Measurements from ENCODE around the gene GON4L.
"Not testable (repeated sequence)": the region's sequence is repeated elsewhere in the genome, so short reads cannot be mapped to it uniquely, and the experiment has no call there.

The GON4L gene

DNA sequence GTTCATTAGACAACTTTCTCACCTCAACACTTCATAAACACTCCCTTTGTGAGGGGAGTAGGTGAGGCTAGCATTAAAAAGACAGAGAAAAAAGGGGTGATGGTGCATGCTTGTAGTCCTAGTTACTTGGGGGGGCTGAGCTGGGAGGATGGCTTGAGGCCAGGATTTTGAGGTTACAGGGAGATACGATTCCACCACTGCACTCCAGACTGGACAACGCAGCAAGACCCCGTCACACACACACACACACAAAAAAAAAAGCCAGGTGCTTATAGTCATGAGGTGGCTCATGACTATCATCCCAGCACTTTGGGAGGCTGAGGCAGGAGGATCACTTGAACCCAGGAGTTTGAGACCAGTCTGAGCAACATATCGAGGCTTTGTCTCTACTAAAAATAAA is 29.6 kb downstream of the GON4L start:
- DNase-seq = no peak

DNA sequence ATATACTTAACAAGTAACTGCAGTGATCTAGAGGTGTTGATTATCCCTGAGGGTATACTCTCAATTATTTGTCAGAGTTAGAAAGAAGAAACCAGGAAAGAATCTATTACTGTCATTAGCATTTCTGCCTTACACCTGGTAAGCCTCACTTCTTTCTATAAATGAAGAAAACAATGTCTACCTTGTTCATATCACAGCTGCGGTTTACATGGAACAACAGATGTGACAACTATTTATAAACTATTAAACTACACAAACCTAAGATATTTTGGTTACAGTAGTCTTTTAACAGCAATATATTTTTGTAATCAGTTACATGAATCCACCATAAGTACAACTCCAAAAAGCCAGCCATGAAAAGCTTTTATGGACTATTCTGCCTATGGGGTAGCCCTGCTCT is 40.7 kb downstream of the GON4L start:
- no peak for DNase-seq

DNA sequence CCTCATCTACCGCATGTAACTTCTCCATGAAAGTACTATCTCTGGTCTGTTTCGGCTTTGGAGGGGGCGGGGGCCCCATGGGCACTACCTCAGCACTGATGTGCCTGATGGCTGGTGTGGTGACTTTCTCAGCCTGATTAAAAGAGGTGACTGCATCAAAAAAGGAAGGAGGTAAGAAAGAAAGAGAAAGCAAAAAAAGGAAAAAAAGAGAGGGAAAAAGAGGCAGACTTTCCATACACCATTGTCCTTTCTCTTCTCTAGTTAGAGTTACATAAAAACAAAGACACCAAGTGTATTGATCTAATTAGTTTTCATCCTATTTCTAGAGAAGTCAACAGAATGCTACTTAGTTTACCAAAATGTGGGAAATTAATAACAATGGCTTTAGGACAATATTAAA is 43.3 kb downstream of the GON4L start:
- no peak for DNase-seq

GRCh38 chr1:155812878-155813277 is 44.1 kb downstream of the GON4L start:
- no peak for DNase-seq

- no peak for DNase-seq
Observed at GRCh38 chr1:155809088-155809487, 47.9 kb downstream of the GON4L start.

DNA sequence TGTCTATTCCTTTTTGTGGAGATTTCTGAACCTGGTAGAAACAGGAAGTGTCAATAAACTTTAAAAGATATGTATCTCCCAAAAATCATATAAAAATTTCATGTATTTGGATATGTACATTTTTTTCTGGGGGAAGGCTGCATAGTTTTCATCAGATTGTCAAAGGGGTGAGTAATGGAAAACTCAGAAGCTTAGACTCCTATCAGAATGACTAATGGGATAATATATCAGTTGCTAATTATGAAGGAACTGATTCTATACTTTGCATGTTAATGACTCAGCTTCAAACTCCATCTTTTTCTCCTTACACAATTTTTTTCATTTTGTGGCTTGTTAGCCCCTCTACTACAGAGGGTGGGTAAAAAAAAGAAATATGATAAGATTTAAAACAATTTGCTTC is 55.9 kb downstream of the GON4L start:
- no peak for DNase-seq

DNA sequence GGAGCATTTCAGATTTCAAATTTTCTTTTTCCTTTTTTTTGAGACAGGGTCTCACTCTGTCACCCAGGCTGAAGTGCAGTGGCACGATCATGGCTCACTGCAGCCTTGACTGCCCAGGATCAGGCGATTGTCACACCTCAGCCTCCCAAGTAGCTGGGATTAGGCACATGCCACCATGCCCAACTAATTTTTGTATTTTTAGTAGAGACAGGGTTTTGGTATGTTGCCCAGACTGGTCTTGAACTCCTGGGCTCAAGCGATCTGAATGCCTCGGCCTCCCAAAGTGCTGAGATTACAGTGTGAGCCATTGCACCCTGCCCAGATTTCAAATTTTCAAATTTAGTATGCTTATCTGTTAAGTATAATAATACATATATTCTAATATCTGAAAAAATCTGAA is 61.4 kb downstream of the GON4L start:
- not testable (repeated sequence) for DNase-seq

GRCh38 chr1:155794605-155795245 is 62.3 kb downstream of the GON4L start:
- no peak for DNase-seq

- no peak for DNase-seq
Observed at GRCh38 chr1:155793213-155793612, 63.8 kb downstream of the GON4L start.

DNA sequence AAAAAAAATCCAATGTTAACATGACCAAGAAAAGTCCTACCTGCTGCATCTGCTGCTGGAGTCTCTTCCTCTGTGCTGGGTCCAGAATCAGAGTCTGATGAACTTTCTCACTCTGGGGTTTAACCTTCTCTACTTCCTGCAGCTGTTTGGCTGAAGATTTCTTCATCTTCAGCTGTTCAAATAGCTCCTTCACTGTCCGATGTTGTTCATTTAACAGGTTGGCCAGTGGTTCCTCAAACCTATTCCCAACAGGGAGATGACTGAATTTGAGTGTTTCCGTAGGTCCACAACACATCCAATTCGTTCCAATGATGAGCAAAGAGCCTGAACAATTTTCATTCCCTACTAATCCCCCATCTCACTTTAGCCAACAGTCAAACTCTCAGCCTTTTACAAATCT is 79.4 kb downstream of the GON4L start:
- no peak for DNase-seq

GRCh38 chr1:155776414-155776813 is 80.6 kb downstream of the GON4L start:
- DNase-seq = no peak

GRCh38 chr1:155773221-155773620 is 83.8 kb downstream of the GON4L start:
- no peak for DNase-seq

GRCh38 chr1:155769257-155769656 is 87.8 kb downstream of the GON4L start:
- DNase-seq = no peak

DNA sequence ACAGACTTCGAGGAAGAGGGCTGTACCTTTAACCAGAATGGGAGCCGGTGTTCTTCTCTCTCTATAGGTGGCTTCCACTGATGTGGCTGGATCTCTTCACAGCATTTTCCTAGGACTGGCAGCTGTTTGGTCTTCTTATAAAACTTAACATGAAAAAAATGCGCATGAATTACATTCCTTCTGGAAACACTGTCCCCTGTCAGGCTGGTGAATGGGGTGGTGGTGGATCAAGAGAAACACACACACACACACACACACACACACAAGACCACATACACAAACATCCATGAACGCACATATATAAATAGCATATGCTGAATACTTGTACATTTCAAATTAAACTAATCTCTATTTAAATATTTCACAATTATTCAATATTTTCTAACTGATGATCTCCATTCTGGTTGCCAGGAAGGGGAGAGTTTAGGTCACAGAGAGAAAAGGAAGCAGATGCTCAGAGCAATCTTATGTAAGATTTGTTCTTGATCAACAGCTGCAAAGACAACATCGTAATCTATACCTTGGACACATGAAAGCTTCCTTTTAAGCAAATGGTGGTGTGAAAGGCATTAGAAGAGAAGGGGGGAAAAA is 89.5 kb downstream of the GON4L start:
- DNase-seq = not testable (repeated sequence)

DNA sequence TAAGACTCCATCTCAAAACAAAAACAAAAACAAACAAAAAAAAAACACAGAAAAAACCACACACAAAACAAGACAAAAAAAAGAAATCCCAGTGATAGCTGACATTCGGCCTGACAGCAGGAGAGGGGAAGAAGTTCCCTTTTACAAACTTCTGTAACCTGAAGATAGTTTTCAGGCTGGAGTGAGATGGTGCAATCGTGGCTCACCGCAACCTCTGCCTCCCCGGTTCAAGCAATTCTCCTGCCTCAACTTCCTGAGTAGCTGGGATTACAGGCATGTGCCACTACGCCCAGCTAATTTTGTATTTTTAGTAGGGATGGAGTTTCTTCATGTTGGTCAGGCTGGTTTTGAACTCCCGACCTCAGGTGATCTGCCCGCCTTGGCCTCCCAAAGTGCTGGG is 93.0 kb downstream of the GON4L start:
- DNase-seq = not testable (repeated sequence)

DNA sequence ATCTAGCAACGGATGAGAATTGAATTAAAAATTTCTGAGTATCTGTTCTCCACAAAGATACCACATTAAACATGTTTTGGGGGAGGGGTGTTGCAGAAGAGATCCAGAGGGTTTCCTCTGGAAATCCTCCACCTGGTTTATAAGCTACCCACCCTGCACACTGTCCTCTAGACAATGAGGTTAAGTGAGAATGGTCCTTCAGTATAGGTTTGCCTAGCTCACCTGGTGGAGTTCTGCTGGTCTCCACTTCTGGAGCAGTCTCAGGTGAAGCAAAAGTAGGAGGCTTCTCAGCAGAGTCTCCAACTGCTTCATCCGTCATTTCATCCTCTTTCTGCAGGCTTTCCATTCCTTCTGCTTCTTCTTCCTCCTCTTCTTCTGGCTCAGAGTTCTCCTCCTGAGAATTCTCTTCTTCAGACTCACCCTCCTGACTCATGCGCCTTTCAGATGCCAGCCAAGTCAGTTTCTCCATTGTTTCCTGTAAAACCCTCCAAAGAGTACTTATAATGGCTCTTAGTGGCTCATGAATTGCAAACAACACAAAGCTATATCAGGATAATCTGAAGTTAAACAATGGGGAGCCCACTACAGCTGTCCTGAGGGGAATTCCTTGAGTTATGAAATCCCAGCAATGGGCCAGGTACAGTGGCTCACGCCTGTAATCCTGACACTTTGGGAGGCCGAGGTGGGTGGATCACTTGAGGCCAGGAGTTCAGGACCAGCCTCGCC is 93.8 kb downstream of the GON4L start:
- DNase-seq = not testable (repeated sequence)

GRCh38 chr1:155761736-155762405 is 95.1 kb downstream of the GON4L start:
- DNase-seq = no peak

- DNase-seq = no peak
Observed at GRCh38 chr1:155760751-155761475, 96.1 kb downstream of the GON4L start.

DNA sequence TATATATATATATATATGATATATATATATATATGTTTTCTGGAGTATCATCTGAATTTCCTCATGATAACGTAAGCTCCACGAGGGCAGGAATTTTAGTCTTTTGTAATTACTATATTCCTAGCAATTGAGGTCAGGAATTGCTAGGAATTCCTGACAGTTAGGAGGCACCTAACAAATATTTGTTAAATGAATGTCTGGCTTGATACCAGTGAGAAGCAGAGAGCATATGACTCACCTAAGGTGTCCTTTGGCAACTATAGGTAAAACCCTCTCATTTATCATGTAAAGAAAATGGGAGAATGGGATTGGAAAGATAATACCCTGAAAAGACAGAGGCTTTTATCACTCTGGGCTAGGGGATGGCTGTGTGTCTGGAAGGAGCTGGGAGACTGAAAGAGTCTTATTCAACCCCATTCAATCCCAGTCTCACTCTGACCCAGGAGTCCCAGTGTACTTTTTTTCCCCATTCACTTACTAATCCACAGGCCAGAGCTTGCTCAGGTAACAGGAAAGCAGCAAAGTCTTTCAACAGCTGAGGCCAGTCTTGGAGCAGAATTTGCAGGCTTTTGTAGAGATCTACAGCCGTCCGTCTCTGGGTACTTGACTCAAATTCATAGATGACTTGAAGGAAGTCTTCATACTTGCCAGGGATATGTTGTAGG is 96.9 kb downstream of the GON4L start:
- no peak for DNase-seq

- DNase-seq = not testable (repeated sequence)
Observed at GRCh38 chr1:155759017-155759416, 98.0 kb downstream of the GON4L start.

DNA sequence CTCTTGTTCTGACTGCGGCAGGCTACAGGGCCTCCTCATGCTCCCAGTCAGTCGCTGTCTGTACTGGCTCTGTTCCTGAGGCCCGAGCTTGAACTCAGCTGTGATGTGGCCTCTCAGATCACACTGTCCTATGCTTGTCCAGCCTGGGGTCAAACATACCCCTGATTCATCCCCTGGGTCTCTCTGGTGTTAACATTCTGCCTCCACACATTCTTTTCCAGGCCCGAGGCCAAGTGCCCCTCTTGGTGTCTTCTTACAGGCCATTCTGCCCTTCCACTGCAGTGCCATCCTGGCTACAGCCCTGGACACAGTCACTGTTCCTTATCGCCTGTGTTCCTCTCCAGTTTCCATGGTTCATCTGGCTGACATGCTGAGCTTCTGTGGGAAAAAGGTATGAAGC is 108.9 kb downstream of the GON4L start:
- not testable (repeated sequence) for DNase-seq

DNA sequence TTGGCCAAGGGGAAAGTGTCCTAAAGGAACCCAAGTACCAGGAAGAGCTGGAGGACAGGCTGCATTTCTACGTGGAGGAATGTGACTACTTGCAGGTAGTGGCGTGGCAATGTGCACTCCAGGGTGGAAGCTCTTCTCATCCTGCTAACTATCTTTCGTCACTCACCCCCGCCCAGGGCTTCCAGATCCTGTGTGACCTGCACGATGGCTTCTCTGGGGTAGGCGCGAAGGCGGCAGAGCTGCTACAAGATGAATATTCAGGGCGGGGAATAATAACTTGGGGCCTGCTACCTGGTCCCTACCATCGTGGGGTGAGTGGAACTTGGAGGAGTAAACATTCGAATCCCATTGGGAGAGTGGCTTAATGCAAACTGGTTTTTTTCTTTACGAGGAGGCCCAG is 109.4 kb downstream of the GON4L start:
- DNase-seq = not testable (repeated sequence)

Data from stimulated activated CD4-positive, alpha-beta T cell treated with anti-CD3 and anti-CD28 coated beads, Interleukin-4, amount 100 ng/mL, for 4 hours (primary cell).